SK-N-SH treated with all-trans-retinoic acid at 6 μM for 48 hours (cell line): Measurements from ENCODE around the gene RNF112.

Experiments used
- ATAC-seq: fragments of 200-7000 bp; cut with Tn5 transposase; 3 replicates; pipeline ENCODE4 v1.9.1; 2020; ENCODE audit warnings: mild to moderate bottlenecking, moderate library complexity
- BACH2 ChIP-seq: fragments of 250-450 bp; sonication (Bioruptor Pico); IDR thresholded peaks from 2 replicates; pipeline ENCODE4 v1.9.0; 2021; ENCODE audit warnings: mild to moderate bottlenecking, borderline replicate concordance
- CREB5 ChIP-seq: fragments of 250-450 bp; sonication (Bioruptor Pico); IDR thresholded peaks from 2 replicates; pipeline ENCODE4 v1.5.1; 2020; ENCODE audit warnings: low read depth, mild to moderate bottlenecking, moderate library complexity
- CSDC2 ChIP-seq: fragments of 250-450 bp; sonication (Bioruptor Pico); IDR thresholded peaks from 2 replicates; pipeline ENCODE4 v1.5.0; 2020; ENCODE audit warnings: mild to moderate bottlenecking, moderate library complexity
- CSRNP3 ChIP-seq: fragments of 250-450 bp; sonication (Bioruptor Pico); IDR thresholded peaks from 2 replicates; pipeline ENCODE4 v1.5.1; 2021; ENCODE audit warnings: mild to moderate bottlenecking, moderate library complexity
- ESRRG ChIP-seq: fragments of 250-450 bp; sonication (Bioruptor Pico); IDR thresholded peaks from 2 replicates; pipeline ENCODE4 v1.6.1; 2021; ENCODE audit warnings: mild to moderate bottlenecking
- ISL1 ChIP-seq: fragments of 250-450 bp; sonication (Bioruptor Pico); IDR thresholded peaks from 2 replicates; pipeline ENCODE4 v2.1.2; 2022; ENCODE audit warnings: mild to moderate bottlenecking, moderate library complexity
- OSR1 ChIP-seq: fragments of 250-450 bp; sonication (Bioruptor Pico); IDR thresholded peaks from 2 replicates; pipeline ENCODE4 v1.8.0; 2022; ENCODE audit warnings: moderate library complexity, mild to moderate bottlenecking, inconsistent platforms
- POU6F1 ChIP-seq: fragments of 250-450 bp; sonication (Bioruptor Pico); IDR thresholded peaks from 2 replicates; pipeline ENCODE4 v1.8.0; 2021; ENCODE audit warnings: low read depth, mild to moderate bottlenecking, moderate library complexity, borderline replicate concordance
- PPARA ChIP-seq: fragments of 250-450 bp; sonication (Bioruptor Pico); IDR thresholded peaks from 2 replicates; pipeline ENCODE4 v1.5.0; 2020; ENCODE audit warnings: mild to moderate bottlenecking, borderline replicate concordance
- RARB ChIP-seq: fragments of 250-450 bp; sonication (Bioruptor Pico); IDR thresholded peaks from 2 replicates; pipeline ENCODE4 v1.8.0; 2021; ENCODE audit warnings: mild to moderate bottlenecking, moderate library complexity
- SNAI2 ChIP-seq: fragments of 250-450 bp; sonication (Bioruptor Pico); IDR thresholded peaks from 2 replicates; pipeline ENCODE4 v1.5.0; 2020; ENCODE audit warnings: mild to moderate bottlenecking, moderate library complexity
- TCF4 ChIP-seq: fragments of 250-450 bp; sonication (Bioruptor Pico); IDR thresholded peaks from 2 replicates; pipeline ENCODE4 v1.8.0; 2021; ENCODE audit warnings: mild to moderate bottlenecking, moderate library complexity, borderline replicate concordance
- TOX ChIP-seq: fragments of 250-450 bp; sonication (Bioruptor Pico); IDR thresholded peaks from 2 replicates; pipeline ENCODE4 v1.8.0; 2021; ENCODE audit warnings: mild to moderate bottlenecking, moderate library complexity, borderline replicate concordance
- TSHZ2 ChIP-seq: fragments of 250-450 bp; sonication (Bioruptor Pico); IDR thresholded peaks from 2 replicates; pipeline ENCODE4 v1.5.0; 2020; ENCODE audit warnings: mild to moderate bottlenecking, moderate library complexity
- ZC3H10 ChIP-seq: fragments of 250-450 bp; sonication (Bioruptor Pico); IDR thresholded peaks from 2 replicates; pipeline ENCODE4 v1.5.1; 2021; ENCODE audit warnings: mild to moderate bottlenecking, moderate library complexity
- ZFP3 ChIP-seq: fragments of 250-450 bp; sonication (Bioruptor Pico); IDR thresholded peaks from 2 replicates; pipeline ENCODE4 v1.5.0; 2020; ENCODE audit warnings: mild to moderate bottlenecking, moderate library complexity
- ZFP30 ChIP-seq: fragments of 450-650 bp; formaldehyde crosslinking; IDR thresholded peaks from 2 replicates; pipeline ENCODE4 v1.5.0; 2022; ENCODE audit warnings: mild to moderate bottlenecking, moderate library complexity
- ZNF565 ChIP-seq: fragments of 450-650 bp; formaldehyde crosslinking; conservative IDR thresholded peaks from 2 replicates; pipeline ENCODE4 v1.5.0; 2020; ENCODE audit warnings: low read depth, mild to moderate bottlenecking, moderate library complexity
- ZNF70 ChIP-seq: fragments of 450-650 bp; formaldehyde crosslinking; IDR thresholded peaks from 2 replicates; pipeline ENCODE4 v1.5.0; 2020; ENCODE audit warnings: mild to moderate bottlenecking, moderate library complexity
- ZNF8 ChIP-seq: fragments of 450-650 bp; formaldehyde crosslinking; IDR thresholded peaks from 2 replicates; pipeline ENCODE4 v1.5.0; 2020; ENCODE audit warnings: mild to moderate bottlenecking, moderate library complexity

RNF112 gene

GRCh38 chr17:19414396-19415280 is 3.6 kb downstream of the RNF112 start:
- TF ChIP-seq PPARA (CRISPR knock-in tag) = no peak
- TF ChIP-seq POU6F1 (CRISPR knock-in tag) = no peak
- no peak for TF ChIP-seq BACH2 (CRISPR knock-in tag)
- TF ChIP-seq SNAI2 (CRISPR knock-in tag) = no peak
- TF ChIP-seq ZFP3 (CRISPR knock-in tag) = no peak
- no peak for TF ChIP-seq TCF4 (CRISPR knock-in tag)
- no peak for TF ChIP-seq RARB
- no peak for TF ChIP-seq CREB5
- TF ChIP-seq ISL1 (CRISPR knock-in tag) = no peak
- TF ChIP-seq OSR1 (CRISPR knock-in tag) = no peak
- no peak for TF ChIP-seq ZNF8 (CRISPR knock-in tag)
- no peak for TF ChIP-seq TOX (CRISPR knock-in tag)
- TF ChIP-seq ZNF70 = no peak
- no peak for TF ChIP-seq ZC3H10 (CRISPR knock-in tag)
- TF ChIP-seq CSRNP3 = no peak
- TF ChIP-seq CSDC2 = no peak
- TF ChIP-seq TSHZ2 (CRISPR knock-in tag) = no peak
- no peak for ATAC-seq

- TF ChIP-seq ZNF8 (CRISPR knock-in tag) (no peak), TOX (CRISPR knock-in tag) (no peak), ESRRG (CRISPR knock-in tag) (no peak), OSR1 (CRISPR knock-in tag) (no peak), CSRNP3 (no peak), ZFP3 (CRISPR knock-in tag) (no peak), PPARA (CRISPR knock-in tag) (no peak), CSDC2 (no peak), SNAI2 (CRISPR knock-in tag) (no peak), ZC3H10 (CRISPR knock-in tag) (no peak), POU6F1 (CRISPR knock-in tag) (no peak), ZNF565 (CRISPR knock-in tag) (no peak), ZFP30 (no peak)
- ATAC-seq = no peak
Measured at GRCh38 chr17:19415311-19415710, 4.3 kb downstream of the RNF112 start.
